GM23248 (cell line): ENCODE measurements around the gene PSMD4.

Source experiments
- EZH2 ChIP-seq: fragments of 200-600 bp; sonication (generic); IDR thresholded peaks from 2 replicates; pipeline ENCODE4 v1.6.1; 2018; ENCODE audit warnings: antibody characterized with exemption, mild to moderate bottlenecking; ENCODE audit not compliant: insufficient read depth, poor library complexity, severe bottlenecking
- EZH2phosphoT487 ChIP-seq: fragments of 200-600 bp; sonication (generic); IDR thresholded peaks from 2 replicates; pipeline ENCODE4 v1.6.1; 2018; ENCODE audit warnings: antibody characterized with exemption, moderate library complexity, mild to moderate bottlenecking, low read depth; ENCODE audit not compliant: insufficient read depth

DNA sequence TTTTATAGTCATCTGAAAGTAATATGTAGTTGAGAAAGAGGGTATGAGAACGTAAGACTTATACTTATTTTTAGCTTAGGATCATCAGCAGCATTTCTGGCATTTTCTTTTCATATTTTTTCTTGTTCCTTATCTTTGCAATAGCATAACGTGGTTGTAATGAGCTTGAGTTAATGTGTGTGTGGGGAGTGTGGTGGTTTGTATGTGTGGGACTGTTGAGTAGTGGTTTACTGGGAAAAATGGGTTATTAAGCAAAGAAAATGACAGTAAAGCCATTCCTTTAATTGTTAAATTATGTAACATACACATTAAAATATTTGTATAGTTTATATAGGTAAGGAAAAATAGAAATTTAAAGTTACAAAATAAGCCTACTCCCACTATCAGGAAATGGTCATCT lies 41.0 kb upstream of the PSMD4 start:
- TF ChIP-seq EZH2 (no peak), EZH2phosphoT487 (no peak)
